ENCODE results near the gene HSPBP1.

The HSPBP1 gene

DNA sequence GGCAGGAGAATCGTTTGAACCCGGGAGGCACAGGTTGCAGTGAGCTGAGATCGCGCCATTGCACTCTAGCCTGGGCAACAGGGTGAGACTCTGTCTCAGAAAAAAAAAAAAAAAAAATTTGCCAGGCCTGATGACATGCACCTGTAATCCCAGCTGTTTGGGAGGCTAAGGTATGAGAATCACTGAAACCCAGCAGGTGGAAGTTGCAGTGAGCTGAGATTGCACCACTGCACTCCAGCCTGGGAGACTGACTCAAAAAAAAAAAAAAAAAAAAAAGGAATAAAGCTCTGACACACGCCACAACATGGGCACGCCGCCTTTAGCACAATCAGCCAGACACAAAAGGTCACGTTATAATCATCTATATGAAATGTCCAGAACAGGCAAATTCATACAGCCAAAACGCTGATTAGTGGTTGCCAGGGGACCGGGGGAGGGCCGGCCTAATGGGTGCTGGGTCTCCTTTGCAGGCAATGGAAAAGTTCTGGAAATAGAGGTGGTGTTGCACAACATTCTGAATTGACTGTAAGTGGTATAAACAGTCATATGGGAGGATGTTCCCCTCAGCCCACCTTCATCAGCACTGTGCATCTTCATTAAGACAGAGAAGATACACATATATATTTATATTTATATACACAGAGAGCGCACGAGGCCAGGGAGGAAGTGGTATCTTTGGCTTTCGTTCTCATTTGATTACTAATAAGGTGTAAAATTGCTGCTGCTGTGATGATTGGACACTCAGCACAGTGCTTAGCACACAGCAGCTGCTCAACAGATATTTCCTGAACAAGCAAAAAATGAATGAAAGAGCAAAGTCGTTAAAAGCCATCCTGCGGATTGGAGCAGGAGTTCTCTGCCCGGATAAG, 3.8 kb downstream of the HSPBP1 start:
- H3K4me3 Mint-ChIP-seq = no peak overlapping the region
- peaks cover 18% of the 10 kb centered on the region for H3K36me3 Mint-ChIP-seq
- H3K4me1 Mint-ChIP-seq = peaks cover 35% of the 10 kb centered on the region
- H3K27ac Mint-ChIP-seq = peak overlapping the region; percentile 83
- H3K27me3 Mint-ChIP-seq = no peaks in the 10 kb centered on the region
- no peaks in the 10 kb centered on the region for H3K9me3 Mint-ChIP-seq
- CTCF ChIA-PET = interaction anchor here (1.0 to 1.2 kb wide), 2 partner anchors 13 to 15 kb away, joined by 3 to 5 read pairs; no protein-coding TSS in a partner anchor
- DNase-seq = no peak

DNA sequence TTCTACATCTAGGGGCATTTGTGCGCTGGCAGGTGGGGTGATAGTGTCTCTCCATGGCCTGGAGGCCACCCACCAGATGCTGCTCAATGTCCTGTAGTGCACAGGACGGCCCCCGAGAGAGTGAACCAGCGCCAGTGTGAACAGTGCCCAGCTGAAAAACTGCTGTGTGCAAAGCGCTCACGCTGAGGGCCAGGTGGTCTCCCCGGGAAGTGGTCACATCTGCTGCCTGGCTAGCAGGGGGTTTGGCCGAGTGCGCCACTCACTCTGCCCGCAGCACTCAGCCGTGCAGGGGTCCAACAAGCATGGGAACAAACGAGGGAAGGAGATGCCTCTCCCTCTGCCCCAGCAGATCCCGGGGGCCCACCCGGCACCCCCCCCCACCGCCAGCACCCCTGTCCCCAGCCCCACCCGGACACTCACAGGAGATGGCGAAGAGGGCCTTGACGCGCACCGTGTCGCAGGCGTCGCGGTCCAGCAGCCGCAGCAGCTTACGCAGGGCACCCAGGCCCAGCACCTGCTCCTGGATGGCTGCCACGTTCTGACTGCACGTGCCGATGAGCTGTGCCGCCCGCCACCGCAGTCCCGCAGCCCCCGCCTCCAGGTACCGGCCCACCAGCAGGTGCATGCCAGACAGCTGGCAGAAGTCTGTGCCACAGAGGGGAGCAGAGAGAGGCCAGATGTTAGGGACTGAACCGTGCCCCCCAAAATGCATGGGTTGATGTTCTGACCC, 5.8 kb downstream of the HSPBP1 start:
- DNase-seq = no peak
- peaks cover 19% of the 10 kb centered on the region for H3K36me3 Mint-ChIP-seq
- H3K4me3 Mint-ChIP-seq = no peak overlapping the region
- no peak overlapping the region for H3K27ac Mint-ChIP-seq
- H3K27me3 Mint-ChIP-seq = no peaks in the 10 kb centered on the region
- CTCF ChIA-PET = no interaction called here
- no peaks in the 10 kb centered on the region for H3K9me3 Mint-ChIP-seq
- H3K4me1 Mint-ChIP-seq = peaks cover 17% of the 10 kb centered on the region

DNA sequence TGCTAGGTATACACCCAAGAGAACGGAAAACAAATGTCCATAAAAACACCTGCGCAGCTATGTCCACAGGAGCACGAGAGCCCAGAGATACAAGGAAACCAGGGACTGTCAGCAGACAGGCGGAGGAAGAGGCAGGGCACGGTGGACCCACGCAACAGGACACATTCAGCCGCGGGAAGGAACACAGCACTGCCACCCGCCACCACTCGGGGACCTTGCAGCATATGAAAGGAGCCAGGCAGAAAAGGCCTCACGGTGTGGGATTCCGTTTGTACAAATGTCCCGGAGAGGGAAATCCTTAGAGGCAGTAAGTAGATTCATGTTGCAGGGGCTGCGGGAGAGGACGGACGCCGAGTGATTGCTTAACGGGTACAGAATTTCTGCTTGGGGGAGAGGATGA, 7.8 kb downstream of the HSPBP1 start:
- CTCF ChIA-PET = no interaction called here
- peaks cover 20% of the 10 kb centered on the region for H3K36me3 Mint-ChIP-seq
- DNase-seq = no peak
- H3K9me3 Mint-ChIP-seq = no peaks in the 10 kb centered on the region
- no peaks in the 10 kb centered on the region for H3K27me3 Mint-ChIP-seq
- peaks cover 9% of the 10 kb centered on the region for H3K4me1 Mint-ChIP-seq
- no peak overlapping the region for H3K27ac Mint-ChIP-seq
- H3K4me3 Mint-ChIP-seq = no peak overlapping the region

DNA sequence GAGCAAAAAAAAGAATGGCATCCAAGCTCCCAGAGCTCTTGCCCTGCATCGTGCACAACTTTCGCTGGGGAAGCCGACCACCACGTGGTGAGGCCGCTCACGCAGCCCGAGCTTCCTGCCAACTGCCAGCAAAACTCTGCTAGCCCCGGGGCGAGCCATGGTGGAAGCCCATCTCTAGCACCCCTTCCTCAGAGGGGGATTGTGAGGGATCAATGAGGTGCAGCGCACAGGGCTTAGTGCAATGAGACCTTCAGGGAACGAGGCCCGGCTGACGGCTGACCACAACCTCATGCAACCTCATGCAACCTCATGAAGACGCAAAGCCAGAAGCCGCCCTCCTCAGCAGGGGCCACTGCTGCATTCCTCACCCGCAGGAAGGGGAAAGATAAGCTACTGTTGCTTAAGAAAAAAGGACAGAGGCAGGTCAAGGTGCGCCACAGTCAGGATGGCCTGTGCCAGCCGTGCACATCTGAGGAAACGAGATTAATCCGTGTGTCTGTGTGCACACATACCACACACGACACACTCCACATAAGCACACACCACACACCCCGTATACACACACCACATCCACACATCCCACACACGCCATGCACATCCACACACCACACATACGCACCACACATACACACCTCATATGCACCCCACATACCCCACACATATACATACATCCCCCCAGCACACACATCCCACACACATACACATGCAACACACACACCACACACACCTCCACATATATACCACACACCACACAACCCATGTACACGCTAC, 9.6 kb downstream of the HSPBP1 start:
- H3K27ac Mint-ChIP-seq = no peak overlapping the region
- no peak overlapping the region for H3K4me3 Mint-ChIP-seq
- CTCF ChIA-PET = no interaction called here
- no peak for DNase-seq
- H3K36me3 Mint-ChIP-seq = peaks cover 21% of the 10 kb centered on the region
- H3K4me1 Mint-ChIP-seq = peaks cover 2% of the 10 kb centered on the region
- H3K9me3 Mint-ChIP-seq = peaks cover 5% of the 10 kb centered on the region
- no peaks in the 10 kb centered on the region for H3K27me3 Mint-ChIP-seq

DNA sequence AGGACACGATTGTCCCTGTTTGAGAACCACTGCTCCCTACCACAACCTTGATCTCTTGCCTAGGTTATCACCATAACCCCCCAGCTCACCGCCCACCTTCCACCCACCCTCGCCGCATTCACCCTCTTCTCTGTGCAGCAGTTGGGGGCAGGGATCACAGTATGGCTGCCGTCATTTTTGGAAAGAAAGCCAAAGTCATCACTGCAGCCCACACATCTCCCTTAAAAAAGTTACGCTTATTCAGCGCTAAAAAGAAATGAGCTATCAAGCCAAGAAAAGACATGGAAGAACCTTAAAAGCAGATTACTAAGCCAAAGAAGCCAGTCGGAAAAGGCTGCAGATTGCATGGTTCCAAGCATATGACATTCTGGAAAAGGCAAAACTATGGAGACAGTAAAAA, 10.6 kb downstream of the HSPBP1 start:
- DNase-seq = no peak
- CTCF ChIA-PET = no interaction called here
- Mint-ChIP-seq H3K27me3 (no peaks in the 10 kb centered on the region), H3K36me3 (peaks cover 21% of the 10 kb centered on the region), H3K9me3 (peaks cover 5% of the 10 kb centered on the region), H3K4me1 (peaks cover 2% of the 10 kb centered on the region), H3K4me3 (no peak overlapping the region), H3K27ac (no peak overlapping the region)

DNA sequence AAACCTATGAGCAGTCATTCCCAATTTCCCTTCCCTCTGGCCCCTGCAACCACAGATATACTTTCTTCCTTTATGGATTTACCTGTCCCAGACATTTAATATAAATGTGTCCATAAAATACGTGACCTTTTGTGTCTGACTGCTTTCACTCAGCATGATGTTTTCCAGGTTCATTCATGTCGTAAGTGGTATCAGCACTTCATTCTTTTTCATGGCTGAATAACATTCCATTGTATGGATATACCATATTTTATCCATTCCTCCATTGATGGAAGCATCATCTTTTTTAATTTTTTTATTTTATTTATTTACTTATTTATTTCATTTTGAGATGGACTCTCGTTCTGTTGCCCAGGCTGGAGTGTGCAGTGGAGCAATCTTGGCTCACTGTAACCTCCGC, 13.1 kb downstream of the HSPBP1 start:
- Mint-ChIP-seq H3K27me3 (no peaks in the 10 kb centered on the region), H3K9me3 (peaks cover 5% of the 10 kb centered on the region), H3K27ac (no peak overlapping the region), H3K4me3 (no peak overlapping the region), H3K36me3 (peaks cover 14% of the 10 kb centered on the region), H3K4me1 (peaks cover 2% of the 10 kb centered on the region)
- CTCF ChIA-PET = no interaction called here
- no peak for DNase-seq

DNA sequence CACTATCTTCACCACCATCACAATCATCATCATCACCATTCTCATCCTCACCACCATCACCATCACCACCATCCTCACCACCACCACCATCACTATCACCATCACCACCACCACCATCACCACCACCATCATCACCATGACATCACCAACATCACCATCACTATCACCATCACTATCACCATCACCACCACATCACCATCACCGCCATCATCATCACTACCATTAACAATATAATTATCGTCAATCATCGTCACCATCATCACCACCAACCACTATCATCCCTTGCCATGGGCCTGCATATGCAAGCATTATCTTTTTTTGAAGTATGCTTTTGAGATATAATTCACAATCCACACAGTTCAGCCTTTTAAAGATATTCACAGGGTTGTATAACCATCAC, 13.5 kb downstream of the HSPBP1 start:
- DNase-seq = no peak
- Mint-ChIP-seq H3K4me3 (no peak overlapping the region), H3K27me3 (no peaks in the 10 kb centered on the region), H3K9me3 (peaks cover 5% of the 10 kb centered on the region), H3K36me3 (peaks cover 14% of the 10 kb centered on the region), H3K4me1 (peaks cover under 1% of the 10 kb centered on the region), H3K27ac (no peak overlapping the region)
- CTCF ChIA-PET = no interaction called here

DNA sequence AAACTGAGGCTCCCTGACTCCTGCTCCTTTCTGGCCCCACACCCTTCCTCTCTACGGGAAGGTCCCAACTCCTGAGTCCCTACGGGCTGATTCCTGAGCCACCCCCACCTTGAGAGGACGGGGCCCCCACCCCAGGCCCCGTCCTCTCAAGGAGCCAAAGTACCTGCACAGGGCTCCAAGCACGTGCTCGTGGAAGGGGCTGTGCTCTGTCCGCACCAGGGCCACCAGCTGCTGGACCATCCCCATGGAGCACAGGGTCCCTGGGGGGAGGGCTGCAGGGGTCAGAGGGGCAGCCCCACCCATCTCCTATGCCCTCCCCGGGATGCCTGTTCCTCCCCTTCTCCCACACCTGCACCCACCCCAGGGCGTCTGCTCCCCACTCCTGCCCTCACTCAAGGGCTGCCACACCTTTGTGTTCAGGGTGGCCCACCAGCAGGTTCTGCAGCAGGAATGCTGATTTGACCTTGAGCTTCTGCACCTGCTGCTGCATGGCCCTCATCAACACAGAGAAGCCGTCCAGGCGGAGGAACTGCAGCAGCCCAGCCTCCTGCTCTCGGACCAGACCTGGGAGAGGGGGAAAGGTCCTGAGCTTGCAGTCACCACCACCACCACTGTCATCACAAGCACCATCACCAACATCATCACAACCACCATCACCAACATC, 14.1 kb downstream of the HSPBP1 start:
- Mint-ChIP-seq H3K36me3 (peaks cover 14% of the 10 kb centered on the region), H3K4me3 (no peak overlapping the region), H3K4me1 (no peaks in the 10 kb centered on the region), H3K27me3 (no peaks in the 10 kb centered on the region), H3K9me3 (peaks cover 5% of the 10 kb centered on the region), H3K27ac (no peak overlapping the region)
- CTCF ChIA-PET = no interaction called here
- no peak for DNase-seq

DNA sequence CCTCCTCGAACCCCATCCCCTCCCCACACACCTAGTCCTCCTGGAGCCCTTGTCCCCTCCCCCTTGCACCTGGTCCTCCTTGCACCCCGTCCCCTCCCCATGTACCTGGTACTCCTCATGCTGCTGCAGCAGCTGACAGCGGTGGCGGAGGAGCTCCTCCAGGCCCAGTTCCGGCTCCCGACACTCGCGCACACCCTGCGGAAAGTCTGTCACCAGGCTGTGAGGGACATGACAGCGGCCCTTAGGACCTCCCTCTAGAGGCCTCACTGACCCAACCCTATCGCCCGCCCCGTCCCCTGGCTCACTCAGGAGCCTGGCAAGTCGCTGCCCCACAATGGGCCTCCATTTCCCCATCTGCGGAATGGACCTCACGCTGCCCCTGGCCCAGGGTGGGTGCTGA, 14.7 kb downstream of the HSPBP1 start:
- Mint-ChIP-seq H3K36me3 (peaks cover 11% of the 10 kb centered on the region), H3K4me1 (peaks cover 4% of the 10 kb centered on the region), H3K9me3 (peaks cover 5% of the 10 kb centered on the region), H3K27ac (no peak overlapping the region), H3K4me3 (no peak overlapping the region), H3K27me3 (no peaks in the 10 kb centered on the region)
- DNase-seq = no peak
- CTCF ChIA-PET = no interaction called here

DNA sequence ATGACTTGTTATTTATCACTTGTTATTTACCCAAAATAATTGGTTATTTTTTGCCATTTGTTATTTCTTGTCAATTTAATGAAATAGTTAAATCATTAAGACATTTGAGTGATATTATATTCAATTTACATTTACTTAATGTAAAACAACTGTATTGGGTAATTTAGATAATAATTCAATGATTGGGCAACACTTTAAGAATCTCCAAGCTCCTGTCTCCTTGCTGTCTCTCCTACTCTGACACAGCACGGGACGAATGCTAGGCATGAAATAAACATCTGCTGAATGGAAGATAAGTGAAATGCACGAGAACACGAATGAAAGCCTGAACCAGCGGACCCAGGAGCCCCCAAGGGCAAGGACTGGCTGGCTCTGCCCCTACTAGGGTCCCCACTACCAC, 15.4 kb downstream of the HSPBP1 start:
- peaks cover 11% of the 10 kb centered on the region for H3K36me3 Mint-ChIP-seq
- peaks cover 9% of the 10 kb centered on the region for H3K4me1 Mint-ChIP-seq
- peaks cover 5% of the 10 kb centered on the region for H3K9me3 Mint-ChIP-seq
- H3K4me3 Mint-ChIP-seq = no peak overlapping the region
- no peak for DNase-seq
- CTCF ChIA-PET = no interaction called here
- H3K27ac Mint-ChIP-seq = no peak overlapping the region
- no peaks in the 10 kb centered on the region for H3K27me3 Mint-ChIP-seq

DNA sequence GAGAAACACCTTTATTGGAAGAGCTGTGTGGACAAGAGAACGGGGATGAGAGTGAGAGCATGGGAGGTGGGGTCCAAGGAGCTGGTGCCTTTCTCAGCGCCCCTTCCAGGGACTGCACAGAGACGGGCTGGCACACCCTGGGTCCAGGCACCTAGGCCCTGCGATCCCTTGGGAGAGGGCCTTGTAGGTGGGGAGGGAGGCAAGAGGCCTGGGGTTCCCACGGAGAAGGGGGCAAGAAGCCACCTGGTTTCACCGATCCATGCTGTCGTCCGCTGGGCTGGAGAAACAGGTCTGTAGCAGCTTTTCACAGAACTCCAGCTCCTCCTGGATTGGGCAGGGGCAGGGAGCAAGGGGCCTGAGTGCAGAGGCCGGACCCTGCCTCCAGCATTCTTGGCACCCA, 17.6 kb downstream of the HSPBP1 start:
- DNase-seq = no peak
- H3K4me1 Mint-ChIP-seq = peaks cover 14% of the 10 kb centered on the region
- H3K4me3 Mint-ChIP-seq = no peak overlapping the region
- H3K36me3 Mint-ChIP-seq = peaks cover 15% of the 10 kb centered on the region
- H3K9me3 Mint-ChIP-seq = peaks cover 5% of the 10 kb centered on the region
- H3K27ac Mint-ChIP-seq = no peak overlapping the region
- CTCF ChIA-PET = interaction anchor here (1.1 kb wide), 1 partner anchor 15 kb away, joined by 3 read pairs; no protein-coding TSS in a partner anchor
- peaks cover 4% of the 10 kb centered on the region for H3K27me3 Mint-ChIP-seq

DNA sequence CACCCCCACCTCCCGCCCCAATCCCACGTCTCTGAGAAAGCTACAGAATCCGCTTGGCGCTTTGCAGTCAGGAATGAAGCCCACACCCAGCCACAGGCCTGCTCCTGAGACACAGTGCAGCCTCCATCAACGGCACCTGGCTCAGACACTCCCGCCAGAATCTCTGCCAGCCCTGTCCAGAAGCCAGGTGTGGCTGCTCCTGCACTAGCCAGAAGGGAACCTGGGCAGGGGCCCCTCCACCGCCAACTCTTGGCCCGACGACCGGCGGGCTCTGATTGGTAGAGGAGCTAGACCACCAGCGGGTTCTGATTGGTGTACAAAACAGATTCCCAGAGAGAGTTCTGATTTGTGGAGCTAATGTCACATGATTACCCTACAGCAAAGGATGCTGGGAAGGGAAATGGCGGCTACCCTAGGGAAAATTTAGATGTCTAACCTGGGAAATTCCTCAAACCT, 18.2 kb downstream of the HSPBP1 start:
- Mint-ChIP-seq H3K27me3 (peaks cover 4% of the 10 kb centered on the region), H3K9me3 (peaks cover 5% of the 10 kb centered on the region), H3K36me3 (peaks cover 19% of the 10 kb centered on the region), H3K27ac (no peak overlapping the region), H3K4me1 (peaks cover 20% of the 10 kb centered on the region), H3K4me3 (no peak overlapping the region)
- CTCF ChIA-PET = interaction anchor here (1.1 kb wide), 1 partner anchor 14 kb away, joined by 5 read pairs; no protein-coding TSS in a partner anchor
- DNase-seq = no peak

DNA sequence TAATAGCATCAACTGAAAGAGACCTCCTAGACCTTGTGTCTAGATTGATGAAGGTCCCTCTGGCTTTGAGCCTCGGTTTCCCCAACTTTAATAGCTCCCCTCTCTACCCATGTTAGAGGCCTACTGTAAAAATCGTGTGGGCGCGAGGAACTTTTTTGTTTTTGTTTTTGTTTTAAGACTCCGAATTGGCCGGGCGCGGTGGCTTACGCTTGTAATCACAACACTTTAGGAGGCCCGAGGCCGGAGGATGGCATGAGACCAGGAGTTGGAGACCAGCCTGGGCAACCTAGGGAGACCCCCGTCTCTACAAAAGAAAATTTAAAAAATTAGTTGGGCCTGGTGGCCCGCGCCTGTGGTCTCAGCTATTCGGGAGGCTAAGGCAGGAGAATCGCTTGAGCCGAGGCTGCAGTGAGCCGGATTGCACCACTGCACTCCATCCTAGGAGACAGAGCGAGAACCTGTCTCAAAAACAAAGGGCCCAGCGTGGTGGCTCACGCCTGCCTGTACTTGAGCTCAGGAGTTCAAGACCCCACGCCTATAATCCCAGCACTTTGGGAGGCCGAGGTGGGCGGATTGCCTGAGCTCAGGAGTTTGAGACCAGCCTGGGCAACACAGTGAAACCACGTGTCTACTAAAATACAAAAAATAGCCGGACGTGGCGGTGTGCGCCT, 20.2 kb downstream of the HSPBP1 start:
- H3K9me3 Mint-ChIP-seq = no peaks in the 10 kb centered on the region
- CTCF ChIA-PET = interaction anchor here (0.9 to 2.6 kb wide), 5 partner anchors 20 to 99 kb away, joined by 3 to 9 read pairs (median 4); partner anchors contain the start of genes HSPBP1 and KMT5C
- H3K27me3 Mint-ChIP-seq = peaks cover 4% of the 10 kb centered on the region

More for the DNA sequence above, 20.2 kb downstream of the HSPBP1 start:
- H3K4me3 Mint-ChIP-seq = peak overlapping the region; percentile 74
- peak overlapping the region; percentile 99 for H3K27ac Mint-ChIP-seq
- H3K4me1 Mint-ChIP-seq = peaks cover 36% of the 10 kb centered on the region
- peaks cover 33% of the 10 kb centered on the region for H3K36me3 Mint-ChIP-seq
- DNase-seq = no peak
